Measurements from ENCODE around the gene FOXA1. TPM values are rescaled to one million over a fixed set of nuclear protein-coding genes. Genes with fewer than 3 reads are reported as not detected.

FOXA1 gene
- total and polyA plus RNA-seq, 2 of the 4 experiments (the other 2 are of a cell fraction): 0.18 to 0.31 TPM

GRCh38 chr14:37608649-37609048 is 13.6 kb upstream of the FOXA1 start:
- no CpG with 5 or more reads among the region's 3 CpGs for WGBS, 2 experiments (ENCODE audit: extremely low coverage in 2 of 2, insufficient read length in 1 of 2)
- ChIA-PET CTCF (no interaction called here), POLR2A (ENCODE audit: unreplicated experiment) (no interaction called here)
- peaks cover 62% of the 10 kb centered on the region for H3K27me3 ChIP-seq (ENCODE audit: control insufficient read depth, insufficient read depth, low read length)
- no peak for TF ChIP-seq POLR2A (IDR thresholded peaks at IDR 0.05; ENCODE audit: low read depth, low read length)
- TF ChIP-seq NFE2L2 (IDR thresholded peaks at IDR 0.05; ENCODE audit: low read depth, low read length): no peak
- no peak for TF ChIP-seq CEBPB (IDR thresholded peaks at IDR 0.05; ENCODE audit: low read depth, low read length)
- no peak for TF ChIP-seq USF2 (IDR thresholded peaks at IDR 0.05; ENCODE audit: low read depth, low read length)
- TF ChIP-seq RCOR1 (IDR thresholded peaks at IDR 0.05; ENCODE audit: insufficient replicate concordance, low read length): no peak
- TF ChIP-seq RFX5 (IDR thresholded peaks at IDR 0.05; ENCODE audit: low read depth, low read length): no peak
- TF ChIP-seq SMC3 (IDR thresholded peaks at IDR 0.05; ENCODE audit: low read depth, low read length): no peak
- TF ChIP-seq RAD21 (IDR thresholded peaks at IDR 0.05; ENCODE audit: low read length): no peak
- TF ChIP-seq CHD1 (IDR thresholded peaks at IDR 0.05; ENCODE audit: low read depth, low read length): no peak
- TF ChIP-seq CTCF (conservative IDR thresholded peaks at IDR 0.05; ENCODE audit: low read depth, low read length): no peak
- no peak overlapping the region for H2BK20ac ChIP-seq (ENCODE audit: low read depth, low read length)
- no TSS peak for BruUV-seq (replicated peaks)
- no peak overlapping the region for H3K4me2 ChIP-seq (ENCODE audit: low read depth, low read length)
- DNase-seq (no peak), ATAC-seq (ENCODE audit: low read depth) (no peak)
- no peak overlapping the region for H4K8ac ChIP-seq (ENCODE audit: low read depth in 2 of 2, low read length in 2 of 2)
- no peaks in the 10 kb centered on the region for H3K4me1 ChIP-seq (ENCODE audit: control insufficient read depth, insufficient read depth, low read length)
- H4K5ac ChIP-seq (ENCODE audit: low read depth, low read length): no peak overlapping the region
- H3K4me3 ChIP-seq (ENCODE audit: insufficient read depth, low read depth, low read length): no peak overlapping the region
- no peaks in the 10 kb centered on the region for H3K9me1 ChIP-seq (ENCODE audit: insufficient read depth, low read length)
- in situ Hi-C loops (cut with MboI; ENCODE audit: low sequenced_read_pairs): no loop called here
- no peaks in the 10 kb centered on the region for H3K79me1 ChIP-seq (ENCODE audit: low read depth in 1 of 2, low read length in 2 of 2)
- H3K56ac ChIP-seq (ENCODE audit: extremely low read depth, insufficient read depth, low read length): no peak overlapping the region
- intact Hi-C loops (cut with micrococcal nuclease): no loop called here
- H2BK5ac ChIP-seq (ENCODE audit: low read depth, low read length, poor library complexity, severe bottlenecking): no peak overlapping the region
- no peak overlapping the region for H2BK15ac ChIP-seq (ENCODE audit: low read depth, low read length)
- no peak overlapping the region for H2BK120ac ChIP-seq (ENCODE audit: low read depth, low read length)
- H3K27ac ChIP-seq (ENCODE audit: insufficient read depth, low read length): no peak overlapping the region
- no peaks in the 10 kb centered on the region for H3K36me3 ChIP-seq (ENCODE audit: control insufficient read depth, insufficient read depth, low read length)
- H3K14ac ChIP-seq (replicated peaks; ENCODE audit: low read depth, low read length): no peak overlapping the region
- no peak overlapping the region for H4K91ac ChIP-seq (ENCODE audit: insufficient read depth, low read depth, low read length)
- dilution Hi-C loops (cut with HindIII; ENCODE audit: low sequenced_read_pairs, unreplicated experiment): no loop called here
- H2AK5ac ChIP-seq (ENCODE audit: low read depth, low read length): no peak overlapping the region
- no peak overlapping the region for H3K23ac ChIP-seq (ENCODE audit: low read depth, low read length)
- H2AK9ac ChIP-seq (replicated peaks; ENCODE audit: low read depth, low read length, poor library complexity): no peak overlapping the region
- H3K18ac ChIP-seq (ENCODE audit: low read depth, low read length): no peak overlapping the region
- peaks cover 18% of the 10 kb centered on the region for H3K9me3 ChIP-seq (ENCODE audit: control insufficient read depth, insufficient read depth, low read length)
- no peaks in the 10 kb centered on the region for H4K20me1 ChIP-seq (ENCODE audit: insufficient read depth, low read length)
- H2AFZ ChIP-seq (replicated peaks; ENCODE audit: low read length, poor library complexity): no peak overlapping the region
- H3K4ac ChIP-seq (ENCODE audit: low read depth, low read length): no peak overlapping the region
- H3K9ac ChIP-seq (ENCODE audit: low read depth, low read length): no peak overlapping the region
